Measurements from ENCODE around the gene GJB1. TPM values are rescaled to one million over a fixed set of nuclear protein-coding genes. Genes with fewer than 3 reads are reported as not detected.

GJB1 gene
- total RNA-seq, 3 donors from 2014 or later, result 24.2 to 78.9 (median 58.2) TPM

GRCh38 chrX:71199252-71200008 is 23.6 kb upstream of the GJB1 start:
- no peak overlapping the region for H3K4me3 ChIP-seq
- H3K36me3 ChIP-seq (ENCODE audit: low read depth), result no peaks in the 10 kb centered on the region
- H3K9me3 ChIP-seq, result no peaks in the 10 kb centered on the region
- intact Hi-C loops (cut with DNase I, micrococcal nuclease), result no loop called here
- ATAC-seq (peak; percentile 65), DNase-seq (no peak)
- no peak for TF ChIP-seq CTCF (IDR thresholded peaks at IDR 0.05)
- H3K4me1 ChIP-seq (ENCODE audit: low read depth), result no peaks in the 10 kb centered on the region

- DNase-seq, result no peak
- no peak for TF ChIP-seq CTCF (IDR thresholded peaks at IDR 0.05)
Observed at GRCh38 chrX:71210816-71211215, 12.2 kb upstream of the GJB1 start.

GRCh38 chrX:71212536-71212935 is 10.5 kb upstream of the GJB1 start:
- TF ChIP-seq CTCF (IDR thresholded peaks at IDR 0.05), result no peak
- DNase-seq, result no peak
- H3K4me3 ChIP-seq, result no peak overlapping the region
- no peaks in the 10 kb centered on the region for H3K9me3 ChIP-seq
- peaks cover 4% of the 10 kb centered on the region for H3K4me1 ChIP-seq (ENCODE audit: low read depth)
- H3K36me3 ChIP-seq (ENCODE audit: low read depth), result no peaks in the 10 kb centered on the region
- ATAC-seq, result no peak
- intact Hi-C loops (cut with DNase I, micrococcal nuclease), result no loop called here

More at GRCh38 chrX:71210816-71211215, 12.2 kb upstream of the GJB1 start:
- intact Hi-C loops (cut with DNase I, micrococcal nuclease), result no loop called here
- Histone ChIP-seq H3K4me1 (ENCODE audit: low read depth) (peaks cover 4% of the 10 kb centered on the region), H3K9me3 (no peaks in the 10 kb centered on the region), H3K36me3 (ENCODE audit: low read depth) (no peaks in the 10 kb centered on the region), H3K4me3 (no peak overlapping the region)
- no peak for ATAC-seq

- H3K9me3 ChIP-seq, result no peaks in the 10 kb centered on the region
- no peak overlapping the region for H3K4me3 ChIP-seq
- H3K36me3 ChIP-seq (ENCODE audit: low read depth), result no peaks in the 10 kb centered on the region
- intact Hi-C loops (cut with DNase I, micrococcal nuclease), result no loop called here
- DNase-seq (no peak), ATAC-seq (no peak)
- TF ChIP-seq CTCF (IDR thresholded peaks at IDR 0.05), result no peak
- peaks cover 4% of the 10 kb centered on the region for H3K4me1 ChIP-seq (ENCODE audit: low read depth)
Observed at GRCh38 chrX:71214152-71214551, 8.9 kb upstream of the GJB1 start.

- H3K36me3 ChIP-seq (ENCODE audit: low read depth), result no peaks in the 10 kb centered on the region
- H3K9me3 ChIP-seq, result no peaks in the 10 kb centered on the region
- ATAC-seq (peak; percentile 93), DNase-seq (peak; percentile 81 to 88 (median 81))
- H3K4me1 ChIP-seq (ENCODE audit: low read depth), result peaks cover 4% of the 10 kb centered on the region
- H3K4me3 ChIP-seq, result no peak overlapping the region
- TF ChIP-seq CTCF (IDR thresholded peaks at IDR 0.05), result no peak
- intact Hi-C loops (cut with DNase I, micrococcal nuclease), result no loop called here
Observed at GRCh38 chrX:71214604-71215337, 8.3 kb upstream of the GJB1 start.

Data from mucosa of descending colon (tissue), 3 donors.